Osteocyte (in vitro differentiated cells): ENCODE results near the gene TYK2. TPM values are rescaled to one million over a fixed set of nuclear protein-coding genes. Genes with fewer than 3 reads are reported as not detected.

ENCODE experiments used
- DNase-seq: peaks from one replicate; pipeline ENCODE4 v3.0.0; 2021; ENCODE audit warnings: mixed read lengths; ENCODE audit not compliant: unreplicated experiment; ENCODE audit errors: extremely low spot score
- H3K27ac Mint-ChIP-seq: one replicate; pipeline ENCODE4 v1.8.0; 2021; ENCODE audit warnings: mild to moderate bottlenecking, mixed read lengths; ENCODE audit not compliant: unreplicated experiment
- H3K27me3 Mint-ChIP-seq: one replicate; pipeline ENCODE4 v1.8.0; 2021; ENCODE audit warnings: mixed read lengths; ENCODE audit not compliant: unreplicated experiment
- H3K36me3 Mint-ChIP-seq: one replicate; pipeline ENCODE4 v1.8.0; 2021; ENCODE audit warnings: mixed read lengths; ENCODE audit not compliant: unreplicated experiment
- H3K4me1 Mint-ChIP-seq: one replicate; pipeline ENCODE4 v1.8.0; 2021; ENCODE audit warnings: mixed read lengths; ENCODE audit not compliant: unreplicated experiment
- H3K4me3 Mint-ChIP-seq: one replicate; pipeline ENCODE4 v1.8.0; 2021; ENCODE audit warnings: mild to moderate bottlenecking, moderate library complexity, mixed read lengths; ENCODE audit not compliant: unreplicated experiment
- H3K9me3 Mint-ChIP-seq: one replicate; pipeline ENCODE4 v1.8.0; 2021; ENCODE audit warnings: mixed read lengths; ENCODE audit not compliant: unreplicated experiment
- microRNA-seq: library from miRNA; unstranded; fragments of <30 nt; microRNA quantifications from one replicate; pipeline ENCODE4 v1.1.0, GENCODE V29; 2020; ENCODE audit not compliant: unreplicated experiment
- total RNA-seq: library from RNA; stranded (reverse); gene quantifications from 2 replicates; pipeline ENCODE4 v1.2.1, GENCODE V29; 2021
- TF ChIP-seq, protein P1 (sequence below): fragments of 200-600 bp; sonication (generic); IDR thresholded peaks from 2 replicates; pipeline ENCODE4 v1.5.0; 2021; ENCODE audit warnings: antibody characterized with exemption, mild to moderate bottlenecking, moderate library complexity

The TYK2 gene
- total RNA-seq, 1 donor from 2014 or later = 136 TPM

DNA sequence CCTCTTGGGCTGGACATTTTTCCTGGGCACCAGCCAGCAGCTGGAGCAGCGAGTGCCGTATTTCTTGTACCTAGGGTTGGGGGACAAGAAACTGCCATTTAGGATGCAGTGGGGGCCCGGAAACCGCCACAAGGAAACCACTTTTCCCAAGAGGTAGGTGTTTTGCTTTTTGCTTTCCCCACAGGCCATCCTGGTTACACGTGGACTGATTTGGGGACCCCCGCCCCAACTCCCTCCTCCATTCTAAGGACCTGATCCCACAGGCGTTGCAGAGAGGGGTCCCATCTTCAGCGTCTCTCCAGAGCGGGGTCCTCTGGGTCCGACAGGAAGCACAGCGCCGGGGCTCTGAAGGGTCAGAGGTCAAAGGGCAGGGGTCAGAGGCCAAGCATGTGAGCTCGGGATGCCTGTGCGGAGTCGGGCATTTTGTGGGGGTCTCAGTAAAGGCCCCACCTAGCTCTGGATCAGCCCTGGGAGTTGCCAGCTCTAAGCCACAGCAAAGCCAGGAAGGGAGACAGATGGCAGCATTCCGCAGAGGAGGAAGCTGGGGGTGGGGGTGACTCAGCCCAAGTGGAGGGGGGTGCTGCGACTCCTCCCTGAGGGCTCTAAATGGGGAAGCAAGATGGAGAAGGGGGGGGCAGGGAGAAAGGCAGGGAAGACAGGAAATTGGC lies 75.1 kb downstream of the TYK2 start:
- TF ChIP-seq, protein P1, sequence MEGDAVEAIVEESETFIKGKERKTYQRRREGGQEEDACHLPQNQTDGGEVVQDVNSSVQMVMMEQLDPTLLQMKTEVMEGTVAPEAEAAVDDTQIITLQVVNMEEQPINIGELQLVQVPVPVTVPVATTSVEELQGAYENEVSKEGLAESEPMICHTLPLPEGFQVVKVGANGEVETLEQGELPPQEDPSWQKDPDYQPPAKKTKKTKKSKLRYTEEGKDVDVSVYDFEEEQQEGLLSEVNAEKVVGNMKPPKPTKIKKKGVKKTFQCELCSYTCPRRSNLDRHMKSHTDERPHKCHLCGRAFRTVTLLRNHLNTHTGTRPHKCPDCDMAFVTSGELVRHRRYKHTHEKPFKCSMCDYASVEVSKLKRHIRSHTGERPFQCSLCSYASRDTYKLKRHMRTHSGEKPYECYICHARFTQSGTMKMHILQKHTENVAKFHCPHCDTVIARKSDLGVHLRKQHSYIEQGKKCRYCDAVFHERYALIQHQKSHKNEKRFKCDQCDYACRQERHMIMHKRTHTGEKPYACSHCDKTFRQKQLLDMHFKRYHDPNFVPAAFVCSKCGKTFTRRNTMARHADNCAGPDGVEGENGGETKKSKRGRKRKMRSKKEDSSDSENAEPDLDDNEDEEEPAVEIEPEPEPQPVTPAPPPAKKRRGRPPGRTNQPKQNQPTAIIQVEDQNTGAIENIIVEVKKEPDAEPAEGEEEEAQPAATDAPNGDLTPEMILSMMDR = no peak
- Mint-ChIP-seq H3K27me3 (peaks cover 3% of the 10 kb centered on the region), H3K36me3 (peaks cover 5% of the 10 kb centered on the region), H3K4me3 (no peak overlapping the region), H3K4me1 (no peaks in the 10 kb centered on the region), H3K9me3 (no peaks in the 10 kb centered on the region), H3K27ac (no peak overlapping the region)
- no peak for DNase-seq

Small RNA genes lying within 50 kb of the gene (microRNA-seq; reads per million reads assigned to microRNA genes)
- not detected for gene MIR1181

Other genes with a start within 250 kb of the TYK2 start
- gene DNMT1, start 185.6 kb downstream of the TYK2 start, total RNA-seq = 82.3 and 87.2 TPM in 2 replicates
- gene S1PR2, start 149.2 kb downstream of the TYK2 start, total RNA-seq = 21.8 and 23.6 TPM in 2 replicates
- gene MRPL4, start 128.4 kb downstream of the TYK2 start, total RNA-seq = 53.4 and 57.0 TPM in 2 replicates
- gene ICAM1, start 109.5 kb downstream of the TYK2 start, total RNA-seq = 31.8 and 35.5 TPM in 2 replicates
- not detected in 2 replicates for gene ICAM4, start 93.6 kb downstream of the TYK2 start, total RNA-seq
- 1.7 and 2.0 TPM in 2 replicates for gene ICAM5, start 90.6 kb downstream of the TYK2 start, total RNA-seq
- 6.8 and 7.6 TPM in 2 replicates for gene ZGLP1, start 70.8 kb downstream of the TYK2 start, total RNA-seq
- 21.5 and 27.4 TPM in 2 replicates for gene FDX2, start 64.6 kb downstream of the TYK2 start, total RNA-seq
- 36.8 and 45.8 TPM in 2 replicates for gene RAVER1, start 47.0 kb downstream of the TYK2 start, total RNA-seq
- gene ICAM3, start 40.9 kb downstream of the TYK2 start, total RNA-seq = 7.2 and 9.8 TPM in 2 replicates
- gene CDC37, start 23.0 kb upstream of the TYK2 start, total RNA-seq = 143 and 148 TPM in 2 replicates
- 12.4 and 12.7 TPM in 2 replicates for gene PDE4A, start 40.0 kb upstream of the TYK2 start, total RNA-seq
- 80.1 and 80.9 TPM in 2 replicates for gene KEAP1, start 122.8 kb upstream of the TYK2 start, total RNA-seq
- gene S1PR5, start 136.9 kb upstream of the TYK2 start, total RNA-seq = 0.83 and 1.8 TPM in 2 replicates
- gene ATG4D, start 163.3 kb upstream of the TYK2 start, total RNA-seq = 28.7 and 30.9 TPM in 2 replicates
- gene KRI1, start 185.4 kb upstream of the TYK2 start, total RNA-seq = 29.0 and 29.3 TPM in 2 replicates
- gene CDKN2D, start 188.4 kb upstream of the TYK2 start, total RNA-seq = 9.4 and 13.0 TPM in 2 replicates
- gene AP1M2, start 206.7 kb upstream of the TYK2 start, total RNA-seq = not detected in 2 replicates
- 225 and 233 TPM in 2 replicates for gene SLC44A2, start 245.0 kb upstream of the TYK2 start, total RNA-seq